Natural killer cell (primary cell): ENCODE measurements around the gene MPHOSPH8. TPM values are rescaled to one million over a fixed set of nuclear protein-coding genes. Genes with fewer than 3 reads are reported as not detected.

ENCODE experiments used
- ATAC-seq, 3 donors: fragments of 150-1000 bp in 2 of 3; fragments of 200-7000 bp in 1 of 3; cut with Tn5 transposase; 1 replicate in 1 of 3; 2 replicates in 2 of 3; pipeline ENCODE4 v1.10.0; 2021; ENCODE audit warnings: mild to moderate bottlenecking in 2 of 3, moderate library complexity in 2 of 3
- DNase-seq, 2 donors: peaks; one replicate each; pipeline versions ENCODE4 v3.0.0 to v3.0.0-alpha.2; 2013 to 2021; ENCODE audit warnings: mixed read lengths in 1 of 2
- H3K27ac ChIP-seq: one replicate; pipeline ENCODE4 v1.5.1; 2013; ENCODE audit warnings: mild to moderate bottlenecking, low read length
- H3K27me3 ChIP-seq: one replicate; pipeline ENCODE4 v1.6.1; 2013; ENCODE audit warnings: low read length; ENCODE audit not compliant: control insufficient read depth, insufficient read depth
- H3K36me3 ChIP-seq: one replicate; pipeline ENCODE4 v1.6.1; 2013; ENCODE audit warnings: low read length; ENCODE audit not compliant: control insufficient read depth, insufficient read depth
- H3K4me1 ChIP-seq: one replicate; pipeline ENCODE4 v1.6.1; 2013; ENCODE audit warnings: low read length; ENCODE audit not compliant: control insufficient read depth, insufficient read depth
- H3K4me3 ChIP-seq: one replicate; pipeline ENCODE4 v1.5.1; 2013; ENCODE audit warnings: low read length
- H3K9me3 ChIP-seq: one replicate; pipeline ENCODE4 v1.6.1; 2013; ENCODE audit warnings: low read length; ENCODE audit not compliant: control insufficient read depth, insufficient read depth
- H3K27ac Mint-ChIP-seq, 2 donors: one replicate each; pipeline ENCODE4 v1.8.0; 2022; ENCODE audit warnings: mild to moderate bottlenecking in 2 of 2, mixed read lengths in 2 of 2, moderate library complexity in 1 of 2
- H3K27me3 Mint-ChIP-seq, 2 donors: one replicate each; pipeline ENCODE4 v1.8.0; 2022; ENCODE audit warnings: low read depth in 2 of 2, mixed read lengths in 2 of 2
- H3K36me3 Mint-ChIP-seq: one replicate; pipeline ENCODE4 v1.8.0; 2022; ENCODE audit warnings: mixed read lengths
- H3K4me1 Mint-ChIP-seq, 2 donors: one replicate each; pipeline ENCODE4 v1.8.0; 2022; ENCODE audit warnings: mixed read lengths in 2 of 2
- H3K4me3 Mint-ChIP-seq: one replicate; pipeline ENCODE4 v1.8.0; 2022; ENCODE audit warnings: mild to moderate bottlenecking, moderate library complexity, mixed read lengths
- H3K9me3 Mint-ChIP-seq, 2 donors: one replicate each; pipeline ENCODE4 v1.8.0; 2022; ENCODE audit warnings: mixed read lengths in 2 of 2
- CTCF ChIP-seq: fragments of 200-600 bp; IDR thresholded peaks from one replicate; pipeline ENCODE4 v1.8.0; 2022; ENCODE audit warnings: antibody characterized with exemption
- WGBS: methylation state at CpG from one replicate; pipeline ENCODE4 v1.1.7; 2013; ENCODE audit warnings: missing lambda C conversion rate; ENCODE audit not compliant: insufficient coverage; 5-methylcytosine and 5-hydroxymethylcytosine counted together
- intact Hi-C: fragments of 100-400 bp; cut with micrococcal nuclease; formaldehyde crosslinking; loops from one replicate; pipeline ENCODE4 v1.14.2; 2022
- total RNA-seq, 4 donors: library from RNA; stranded (reverse); fragments of 120-200 nt in 1 of 4; gene quantifications; one replicate each; pipeline versions ENCODE4 v1.2.3 to v1.2.4, GENCODE V29; 2013 to 2022

The MPHOSPH8 gene
- total RNA-seq, 3 donors from 2014 or later (not counting 1 experiment from before 2014, with no cell fraction given): 54.2 to 64.7 (median 59.8) TPM

GRCh38 chr13:19596086-19596485, 37.4 kb upstream of the MPHOSPH8 start:
- H3K9me3 Mint-ChIP-seq: no peaks in the 10 kb centered on the region
- DNase-seq: no peak
- no peak overlapping the region for H3K4me3 Mint-ChIP-seq
- no peaks in the 10 kb centered on the region for H3K4me1 Mint-ChIP-seq
- 100% methylated on average over 3 of the region's 3 CpGs for WGBS
- Histone ChIP-seq H3K27ac (no peak overlapping the region), H3K36me3 (no peaks in the 10 kb centered on the region), H3K4me3 (no peak overlapping the region), H3K27me3 (peaks cover 3% of the 10 kb centered on the region), H3K4me1 (no peaks in the 10 kb centered on the region), H3K9me3 (no peaks in the 10 kb centered on the region)
- peaks cover 42 to 54% of the 10 kb centered on the region in 2 donors for H3K27me3 Mint-ChIP-seq
- no peaks in the 10 kb centered on the region for H3K36me3 Mint-ChIP-seq
- TF ChIP-seq CTCF: no peak
- no peak overlapping the region for H3K27ac Mint-ChIP-seq
- intact Hi-C loops: no loop called here
- ATAC-seq: no peak

DNA sequence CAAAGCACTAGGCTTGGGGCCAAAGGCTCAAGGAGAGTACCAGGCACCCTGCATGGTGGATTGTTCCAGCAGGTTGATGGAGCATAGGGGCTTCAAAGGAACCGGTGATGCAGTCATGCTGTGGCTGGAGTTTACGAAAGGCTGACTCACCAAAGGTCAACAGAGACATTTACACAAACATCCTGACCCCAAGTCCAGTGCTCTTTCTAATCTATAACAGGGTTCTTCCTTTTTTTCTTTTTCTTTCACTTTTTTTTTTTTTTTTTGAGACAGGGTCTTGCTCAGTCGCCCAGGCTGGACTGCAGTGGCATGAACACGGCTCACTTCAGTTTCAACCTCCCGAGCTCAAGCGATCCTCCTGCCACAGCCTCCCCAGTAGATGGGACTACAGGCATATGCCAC, 36.5 kb upstream of the MPHOSPH8 start:
- Mint-ChIP-seq H3K4me3 (no peak overlapping the region), H3K27me3 (peaks cover 39 to 45% of the 10 kb centered on the region in 2 donors)
- no peaks in the 10 kb centered on the region for H3K9me3 ChIP-seq

DNA sequence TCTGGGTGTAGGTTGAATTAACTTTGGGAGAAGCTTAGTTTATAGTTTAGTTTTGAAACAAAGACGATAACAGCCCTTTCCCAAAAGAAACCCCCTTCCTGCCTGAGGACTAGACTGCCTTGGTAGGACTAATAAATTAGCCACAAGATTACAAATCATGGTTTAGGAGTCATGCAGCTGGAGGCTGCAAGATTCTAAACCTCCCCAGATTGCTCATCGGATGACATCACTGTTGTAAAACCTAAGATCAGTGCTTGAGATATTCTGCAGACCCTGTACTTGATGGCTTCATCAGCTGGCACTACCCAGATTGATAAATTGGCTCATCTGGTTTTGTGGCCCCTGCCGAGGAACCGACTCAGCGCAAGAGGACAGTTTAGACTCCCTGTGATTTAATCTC, 35.9 kb upstream of the MPHOSPH8 start:
- Mint-ChIP-seq H3K27me3 (peaks cover 41 to 43% of the 10 kb centered on the region in 2 donors), H3K9me3 (no peaks in the 10 kb centered on the region), H3K4me1 (no peaks in the 10 kb centered on the region), H3K36me3 (no peaks in the 10 kb centered on the region), H3K27ac (no peak overlapping the region), H3K4me3 (no peak overlapping the region)
- intact Hi-C loops: no loop called here
- no peak for ATAC-seq
- Histone ChIP-seq H3K36me3 (no peaks in the 10 kb centered on the region), H3K27me3 (peaks cover 10% of the 10 kb centered on the region), H3K4me1 (peaks cover 7% of the 10 kb centered on the region), H3K27ac (no peak overlapping the region), H3K4me3 (no peak overlapping the region), H3K9me3 (no peaks in the 10 kb centered on the region)
- 84% methylated on average over 5 of the region's 5 CpGs for WGBS
- no peak for TF ChIP-seq CTCF
- no peak for DNase-seq

More for the DNA sequence above, 36.5 kb upstream of the MPHOSPH8 start:
- peaks cover 3% of the 10 kb centered on the region for H3K4me1 ChIP-seq
- ATAC-seq (no peak), DNase-seq (no peak)
- no peak overlapping the region for H3K27ac Mint-ChIP-seq
- no peaks in the 10 kb centered on the region for H3K36me3 ChIP-seq
- intact Hi-C loops: no loop called here
- no peaks in the 10 kb centered on the region for H3K4me1 Mint-ChIP-seq
- peaks cover 7% of the 10 kb centered on the region for H3K27me3 ChIP-seq
- no peaks in the 10 kb centered on the region for H3K36me3 Mint-ChIP-seq
- no peak overlapping the region for H3K27ac ChIP-seq
- 90% methylated on average over 6 of the region's 6 CpGs for WGBS
- H3K9me3 Mint-ChIP-seq: no peaks in the 10 kb centered on the region
- no peak overlapping the region for H3K4me3 ChIP-seq
- no peak for TF ChIP-seq CTCF
